ENCODE data around the gene DHX9.

The DHX9 gene

GRCh38 chr1:182817802-182818201 is 21.3 kb upstream of the DHX9 start:
- H3K4me3 ChIP-seq (ENCODE audit: low read length): no peak overlapping the region
- DNase-seq (ENCODE audit: low read depth): no peak
- no peak for TF ChIP-seq CTCF (conservative IDR thresholded peaks at IDR 0.05; ENCODE audit: low read depth, low read length)

- no peak for TF ChIP-seq CTCF (conservative IDR thresholded peaks at IDR 0.05; ENCODE audit: low read depth, low read length)
- DNase-seq (ENCODE audit: low read depth): no peak
- H3K4me3 ChIP-seq (ENCODE audit: low read length): no peak overlapping the region
These were observed 15.9 kb upstream of the DHX9 start for GRCh38 chr1:182823220-182823619.

DNA sequence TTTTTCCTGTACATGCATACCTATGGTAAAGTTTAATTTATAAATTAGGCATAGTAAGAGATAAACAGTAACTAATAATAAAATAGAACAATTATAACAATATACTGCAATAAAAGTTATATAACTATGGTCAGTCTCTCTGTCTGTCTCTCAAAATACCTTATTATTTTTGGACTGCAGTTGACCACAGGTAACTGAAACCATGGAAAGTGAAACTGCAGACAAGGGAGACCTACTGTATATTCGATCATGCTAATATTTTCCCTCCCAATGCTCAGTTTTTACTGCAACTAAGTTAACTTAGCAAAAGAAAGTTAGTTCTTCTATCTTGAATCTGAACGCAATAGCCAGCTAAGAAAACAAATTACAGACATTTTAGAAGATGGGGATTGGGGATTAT is 12.3 kb upstream of the DHX9 start:
- no peak overlapping the region for H3K4me3 ChIP-seq (ENCODE audit: low read length)
- no peak for TF ChIP-seq CTCF (conservative IDR thresholded peaks at IDR 0.05; ENCODE audit: low read depth, low read length)
- DNase-seq (ENCODE audit: low read depth): no peak

- no peak for DNase-seq (ENCODE audit: low read depth)
- H3K4me3 ChIP-seq (ENCODE audit: low read length): no peak overlapping the region
- TF ChIP-seq CTCF (conservative IDR thresholded peaks at IDR 0.05; ENCODE audit: low read depth, low read length): no peak
These were observed 9.7 kb upstream of the DHX9 start for GRCh38 chr1:182829285-182829932.

DNA sequence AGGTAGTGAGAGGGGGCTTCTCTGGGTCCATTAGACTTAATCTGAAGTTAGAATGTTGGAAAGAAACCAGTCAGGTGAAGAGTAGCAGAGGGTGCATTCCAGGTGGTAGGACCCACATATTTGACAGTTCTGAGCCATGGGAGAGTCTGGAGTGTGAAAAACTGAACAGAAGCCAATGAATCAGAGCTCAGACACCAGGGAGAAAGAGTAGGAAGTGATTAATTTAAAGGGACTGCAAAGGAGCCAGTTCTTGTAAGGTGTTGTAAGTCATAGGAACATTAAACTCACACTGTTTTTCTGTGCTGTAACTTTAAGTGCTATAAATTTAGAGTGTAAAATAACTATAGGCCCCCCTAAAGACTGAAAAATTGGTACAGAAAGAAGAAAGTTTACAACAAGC is 5.9 kb upstream of the DHX9 start:
- TF ChIP-seq CTCF (conservative IDR thresholded peaks at IDR 0.05; ENCODE audit: low read depth, low read length): no peak
- no peak overlapping the region for H3K4me3 ChIP-seq (ENCODE audit: low read length)
- no peak for DNase-seq (ENCODE audit: low read depth)

- no peak for DNase-seq (ENCODE audit: low read depth)
- no peak for TF ChIP-seq CTCF (conservative IDR thresholded peaks at IDR 0.05; ENCODE audit: low read depth, low read length)
- no peak overlapping the region for H3K4me3 ChIP-seq (ENCODE audit: low read length)
These were observed 4.8 kb upstream of the DHX9 start for GRCh38 chr1:182834326-182834725.

- no peak for TF ChIP-seq CTCF (conservative IDR thresholded peaks at IDR 0.05; ENCODE audit: low read depth, low read length)
- no peak for DNase-seq (ENCODE audit: low read depth)
- H3K4me3 ChIP-seq (ENCODE audit: low read length): no peak overlapping the region
These were observed 3.3 kb upstream of the DHX9 start for GRCh38 chr1:182835806-182836205.

Data from retinal pigment epithelial cell (primary cell).